Fibroblast of lung (primary cell): ENCODE results near the gene MRPS34. TPM values are rescaled to one million over a fixed set of nuclear protein-coding genes. Genes with fewer than 3 reads are reported as not detected.

Source experiments
- DNase-seq, 2 donors: peaks; one replicate each; pipeline versions ENCODE4 v3.0.0 to v3.0.0-alpha.2; 2010; ENCODE audit warnings: low read depth in 2 of 2
- H2AFZ ChIP-seq: 2 replicates; pipeline ENCODE4 v1.5.1; 2012; ENCODE audit warnings: low read length, control low read depth, inconsistent platforms
- H3K27ac ChIP-seq: 2 replicates; pipeline ENCODE4 v1.5.1; 2011; ENCODE audit warnings: low read length, control low read depth; ENCODE audit not compliant: insufficient read depth
- H3K27me3 ChIP-seq: 2 replicates; pipeline ENCODE4 v1.5.1; 2011; ENCODE audit warnings: mild to moderate bottlenecking, low read length; ENCODE audit not compliant: control insufficient read depth, insufficient read depth
- H3K36me3 ChIP-seq: 2 replicates; pipeline ENCODE4 v1.5.1; 2011; ENCODE audit warnings: low read length; ENCODE audit not compliant: control insufficient read depth, insufficient read depth
- H3K4me1 ChIP-seq: 2 replicates; pipeline ENCODE4 v1.5.1; 2011; ENCODE audit warnings: low read length; ENCODE audit not compliant: control insufficient read depth, insufficient read depth; ENCODE audit errors: extremely low read depth
- H3K4me2 ChIP-seq: 2 replicates; pipeline ENCODE4 v1.5.1; 2011; ENCODE audit warnings: low read length, control low read depth; ENCODE audit not compliant: insufficient read depth; ENCODE audit errors: extremely low read depth
- H3K4me3 ChIP-seq, 4 experiments: fragments of 200-600 bp in 1 of 4; sonication (generic) in 1 of 4; replicated peaks in 1 of 4; 2 replicates each; pipeline ENCODE4 v1.5.1; 2011 to 2016; ENCODE audit warnings: low read length in 4 of 4, low read depth in 3 of 4, mild to moderate bottlenecking in 3 of 4, control low read depth in 2 of 4, inconsistent platforms in 1 of 4, mixed read lengths in 1 of 4; ENCODE audit not compliant: insufficient read depth in 1 of 4; ENCODE audit errors: control extremely low read depth in 1 of 4
- H3K79me2 ChIP-seq: 2 replicates; pipeline ENCODE4 v1.5.1; 2012; ENCODE audit warnings: mild to moderate bottlenecking, low read length, inconsistent platforms; ENCODE audit not compliant: control insufficient read depth, insufficient read depth
- H3K9ac ChIP-seq: 2 replicates; pipeline ENCODE4 v1.5.1; 2011; ENCODE audit warnings: mild to moderate bottlenecking, low read length, control low read depth; ENCODE audit not compliant: insufficient read depth
- H3K9me3 ChIP-seq: 2 replicates; pipeline ENCODE4 v1.5.1; 2012; ENCODE audit warnings: low read depth, low read length; ENCODE audit not compliant: control insufficient read depth, insufficient read depth
- H4K20me1 ChIP-seq: 2 replicates; pipeline ENCODE4 v1.5.1; 2011; ENCODE audit warnings: low read length; ENCODE audit not compliant: control insufficient read depth, insufficient read depth; ENCODE audit errors: extremely low read depth
- CTCF ChIP-seq, 2 donors: IDR thresholded peaks in 1 of 2; conservative IDR thresholded peaks in 1 of 2; 1 replicate in 1 of 2; 2 replicates in 1 of 2; pipeline ENCODE4 v1.5.1; 2011 to 2012; ENCODE audit warnings: low read length in 2 of 2, control low read depth in 1 of 2, inconsistent platforms in 1 of 2, low read depth in 1 of 2, mild to moderate bottlenecking in 1 of 2
- EZH2 ChIP-seq: IDR thresholded peaks from 2 replicates; pipeline ENCODE4 v1.5.1; 2012; ENCODE audit warnings: low read length, control low read depth, mild to moderate bottlenecking; ENCODE audit errors: missing control alignments
- polyA plus RNA-seq, 2 donors: library from polyadenylated mRNA; depleted of rRNA in 1 of 2; stranded (reverse) in 1 of 2; unstranded in 1 of 2; fragments of >200 nt; gene quantifications; 2 replicates each; pipeline ENCODE4 v1.2.1, GENCODE V29; 2011 to 2012; ENCODE audit warnings: missing spikeins in 1 of 2
- total RNA-seq: library from RNA; depleted of rRNA; stranded (reverse); fragments of >200 nt; gene quantifications from 2 replicates; pipeline ENCODE4 v1.2.1, GENCODE V29; 2014

The MRPS34 gene
- total and polyA plus RNA-seq, 2 donors (not counting 1 experiment from before 2014, with no cell fraction given), result 40.1 to 74.3 TPM

GRCh38 chr16:1760911-1761310, 12.0 kb downstream of the MRPS34 start:
- Histone ChIP-seq H3K9me3 (no peaks in the 10 kb centered on the region), H3K27me3 (no peaks in the 10 kb centered on the region), H4K20me1 (no peaks in the 10 kb centered on the region), H2AFZ (no peak overlapping the region), H3K4me3 (no peak overlapping the region), H3K36me3 (peaks cover 36% of the 10 kb centered on the region), H3K79me2 (no peaks in the 10 kb centered on the region), H3K4me1 (no peaks in the 10 kb centered on the region), H3K27ac (no peak overlapping the region), H3K4me2 (no peak overlapping the region), H3K9ac (no peak overlapping the region)
- no peak for TF ChIP-seq CTCF (conservative IDR thresholded peaks at IDR 0.05 in 1 of 2, IDR thresholded peaks at IDR 0.05 in 1 of 2; ENCODE audit: low read depth in 1 of 2, low read length in 2 of 2)
- no peak for TF ChIP-seq EZH2
- no peak for DNase-seq

- H2AFZ ChIP-seq, result no peak overlapping the region
- no peaks in the 10 kb centered on the region for H4K20me1 ChIP-seq
- H3K9ac ChIP-seq, result no peak overlapping the region
- no peaks in the 10 kb centered on the region for H3K4me1 ChIP-seq
- no peak overlapping the region for H3K4me2 ChIP-seq
- no peaks in the 10 kb centered on the region for H3K79me2 ChIP-seq
- no peak for DNase-seq
- no peak for TF ChIP-seq EZH2
- TF ChIP-seq CTCF (conservative IDR thresholded peaks at IDR 0.05 in 1 of 2, IDR thresholded peaks at IDR 0.05 in 1 of 2; ENCODE audit: low read depth in 1 of 2, low read length in 2 of 2), result no peak
- no peak overlapping the region for H3K4me3 ChIP-seq
- H3K27ac ChIP-seq, result no peak overlapping the region
- H3K36me3 ChIP-seq, result peaks cover 26% of the 10 kb centered on the region
- H3K9me3 ChIP-seq, result no peaks in the 10 kb centered on the region
- no peaks in the 10 kb centered on the region for H3K27me3 ChIP-seq
These were observed 13.4 kb downstream of the MRPS34 start for GRCh38 chr16:1759511-1759910.

- peaks cover 21% of the 10 kb centered on the region for H3K36me3 ChIP-seq
- TF ChIP-seq EZH2 (no peak), CTCF (conservative IDR thresholded peaks at IDR 0.05 in 1 of 2, IDR thresholded peaks at IDR 0.05 in 1 of 2; ENCODE audit: low read depth in 1 of 2, low read length in 2 of 2) (no peak)
These were observed 14.0 kb downstream of the MRPS34 start for GRCh38 chr16:1758923-1759322.

More at GRCh38 chr16:1758923-1759322, 14.0 kb downstream of the MRPS34 start:
- Histone ChIP-seq H3K9me3 (no peaks in the 10 kb centered on the region), H3K4me2 (no peak overlapping the region), H3K27me3 (no peaks in the 10 kb centered on the region), H4K20me1 (no peaks in the 10 kb centered on the region), H3K27ac (no peak overlapping the region), H3K4me3 (no peak overlapping the region), H2AFZ (no peak overlapping the region), H3K4me1 (no peaks in the 10 kb centered on the region), H3K9ac (no peak overlapping the region), H3K79me2 (no peaks in the 10 kb centered on the region)
- no peak for DNase-seq
